ENCODE results near the gene KCNAB2.

KCNAB2 gene

GRCh38 chr1:6148497-6149241 is 103.0 kb downstream of the KCNAB2 start:
- TF ChIP-seq, protein P1, sequence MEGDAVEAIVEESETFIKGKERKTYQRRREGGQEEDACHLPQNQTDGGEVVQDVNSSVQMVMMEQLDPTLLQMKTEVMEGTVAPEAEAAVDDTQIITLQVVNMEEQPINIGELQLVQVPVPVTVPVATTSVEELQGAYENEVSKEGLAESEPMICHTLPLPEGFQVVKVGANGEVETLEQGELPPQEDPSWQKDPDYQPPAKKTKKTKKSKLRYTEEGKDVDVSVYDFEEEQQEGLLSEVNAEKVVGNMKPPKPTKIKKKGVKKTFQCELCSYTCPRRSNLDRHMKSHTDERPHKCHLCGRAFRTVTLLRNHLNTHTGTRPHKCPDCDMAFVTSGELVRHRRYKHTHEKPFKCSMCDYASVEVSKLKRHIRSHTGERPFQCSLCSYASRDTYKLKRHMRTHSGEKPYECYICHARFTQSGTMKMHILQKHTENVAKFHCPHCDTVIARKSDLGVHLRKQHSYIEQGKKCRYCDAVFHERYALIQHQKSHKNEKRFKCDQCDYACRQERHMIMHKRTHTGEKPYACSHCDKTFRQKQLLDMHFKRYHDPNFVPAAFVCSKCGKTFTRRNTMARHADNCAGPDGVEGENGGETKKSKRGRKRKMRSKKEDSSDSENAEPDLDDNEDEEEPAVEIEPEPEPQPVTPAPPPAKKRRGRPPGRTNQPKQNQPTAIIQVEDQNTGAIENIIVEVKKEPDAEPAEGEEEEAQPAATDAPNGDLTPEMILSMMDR (IDR thresholded peaks at IDR 0.05; ENCODE audit: insufficient read depth, low read depth, low read length, missing control alignments): no peak
- no peak overlapping the region for H3K4me3 ChIP-seq (ENCODE audit: low read depth, low read length)
- peak; percentile 19 for DNase-seq (ENCODE audit: low read depth)

DNA sequence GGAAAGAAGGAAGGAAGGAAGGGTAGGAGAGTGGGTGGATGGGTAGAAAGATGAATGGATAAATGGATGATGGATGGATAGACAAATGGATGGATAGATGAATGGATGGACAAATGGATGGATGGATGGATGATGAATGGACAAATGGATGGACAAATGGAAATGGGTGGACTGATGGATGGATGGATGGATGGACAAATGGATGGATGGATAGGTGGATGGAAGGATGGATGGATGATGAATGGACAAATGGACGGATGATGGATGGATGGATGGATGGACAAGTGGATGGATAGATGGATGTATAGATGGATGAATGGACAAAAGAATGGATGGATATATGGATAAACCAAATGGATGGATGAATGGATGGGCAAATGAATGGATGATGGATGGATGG is 103.9 kb downstream of the KCNAB2 start:
- H3K4me3 ChIP-seq (ENCODE audit: low read depth, low read length): no peak overlapping the region
- no peak for DNase-seq (ENCODE audit: low read depth)
- TF ChIP-seq, protein P1 (IDR thresholded peaks at IDR 0.05; ENCODE audit: insufficient read depth, low read depth, low read length, missing control alignments): no peak

DNA sequence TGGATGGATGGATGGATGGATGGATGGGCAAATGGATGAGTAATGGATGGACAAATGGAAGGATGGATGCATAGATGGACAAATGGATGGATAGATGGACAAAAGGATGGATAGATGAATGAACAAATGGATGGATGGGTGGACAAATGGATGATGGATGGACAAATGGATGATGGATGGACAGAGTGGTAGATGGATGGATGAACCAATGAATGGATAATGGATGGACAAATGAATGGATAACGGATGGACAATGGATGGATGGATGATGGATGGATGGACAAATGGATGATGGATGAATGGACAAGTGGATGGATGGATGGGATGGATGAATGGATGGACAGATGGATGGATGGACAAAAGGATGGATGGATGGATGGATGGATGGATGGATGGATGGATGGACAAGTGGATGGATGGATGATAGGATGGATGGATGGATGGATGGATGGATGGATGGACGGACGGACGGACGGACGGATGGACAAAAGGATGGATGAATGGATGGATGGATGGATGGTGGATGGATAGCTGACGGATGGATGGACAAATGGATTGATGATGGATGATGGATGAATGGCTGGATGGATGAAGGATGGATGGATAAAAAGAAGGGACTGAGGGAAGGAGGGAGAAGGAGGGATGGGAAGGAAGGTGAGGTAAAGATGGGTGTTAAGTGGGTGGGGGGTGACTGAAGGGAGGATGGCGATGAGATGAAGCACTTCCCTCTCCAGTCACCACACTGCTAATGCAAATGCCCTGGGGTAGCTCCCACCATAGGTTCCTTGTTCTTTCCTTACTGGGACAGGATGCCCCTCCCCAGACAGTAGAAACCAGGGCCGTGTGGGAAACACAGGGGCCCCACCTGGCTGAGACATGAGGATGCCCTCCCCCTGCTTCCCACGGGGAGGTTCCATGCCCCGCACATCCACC is 104.6 kb downstream of the KCNAB2 start:
- no peak overlapping the region for H3K4me3 ChIP-seq (ENCODE audit: low read depth, low read length)
- no peak for DNase-seq (ENCODE audit: low read depth)
- TF ChIP-seq, protein P1 (IDR thresholded peaks at IDR 0.05; ENCODE audit: insufficient read depth, low read depth, low read length, missing control alignments): no peak
